ENCODE data around the gene RAB40C. TPM values are rescaled to one million over a fixed set of nuclear protein-coding genes. Genes with fewer than 3 reads are reported as not detected.

Gene RAB40C
- total and polyA plus RNA-seq, 2 experiments from 2014 or later: 30.2 to 32.7 TPM

GRCh38 chr16:674968-675883 is 85.4 kb downstream of the RAB40C start, which contains the start of gene RHBDL1:
Gene RHBDL1 (plus strand): TSS chr16:675671. CDS start chr16:675791, 120 bp downstream.
- Histone ChIP-seq H3K4me2 (peak within 1 kb of the TSS; percentile 94), H4K20me1 (ENCODE audit: insufficient read depth, poor library complexity, severe bottlenecking) (no peaks in the 10 kb centered on the region), H3K27me3 (no peaks in the 10 kb centered on the region), H2AFZ (no peak within 1 kb of the TSS), H3K4me1 (ENCODE audit: insufficient read depth) (peaks cover 20% of the 10 kb centered on the region), H3K4me3 (peak within 1 kb of the TSS; percentile 36), H3K36me3 (replicated peaks; ENCODE audit: insufficient read depth, low read depth) (no peaks in the 10 kb centered on the region), H3K79me2 (no peaks in the 10 kb centered on the region), H3K9me3 (ENCODE audit: low read depth) (no peaks in the 10 kb centered on the region), H3K27ac (no peak within 1 kb of the TSS), H3K9me2 (replicated peaks; ENCODE audit: insufficient read depth) (no peaks in the 10 kb centered on the region)
- 11% methylated on average over 37 of the region's 73 CpGs for WGBS (ENCODE audit: low lambda C conversion rate, missing lambda C conversion rate)
- TF ChIP-seq EZH2phosphoT487 (IDR thresholded peaks at IDR 0.05; ENCODE audit: low read depth, severe bottlenecking, unreplicated experiment): no peak
- TF ChIP-seq EZH2 (IDR thresholded peaks at IDR 0.05; ENCODE audit: borderline replicate concordance): no peak
- TF ChIP-seq CTCF (IDR thresholded peaks at IDR 0.05; ENCODE audit: poor library complexity): no peak
- DNase-seq (ENCODE audit: low spot score): peak; percentile 56

GRCh38 chr16:675884-676564 is 86.2 kb downstream of the RAB40C start:
- Histone ChIP-seq H3K27me3 (no peaks in the 10 kb centered on the region), H3K4me2 (peak overlapping the region; percentile 94), H3K9me3 (ENCODE audit: low read depth) (no peaks in the 10 kb centered on the region), H3K79me2 (peaks cover 4% of the 10 kb centered on the region), H3K27ac (no peak overlapping the region), H3K4me3 (no peak overlapping the region), H3K4me1 (ENCODE audit: insufficient read depth) (peaks cover 22% of the 10 kb centered on the region), H3K9me2 (replicated peaks; ENCODE audit: insufficient read depth) (no peaks in the 10 kb centered on the region), H3K36me3 (replicated peaks; ENCODE audit: insufficient read depth, low read depth) (no peaks in the 10 kb centered on the region), H2AFZ (no peak overlapping the region), H4K20me1 (ENCODE audit: insufficient read depth, poor library complexity, severe bottlenecking) (peaks cover 5% of the 10 kb centered on the region)
- WGBS (ENCODE audit: low lambda C conversion rate, missing lambda C conversion rate): 67% methylated on average over 19 of the region's 25 CpGs
- TF ChIP-seq CTCF (IDR thresholded peaks at IDR 0.05; ENCODE audit: poor library complexity) (no peak), EZH2 (IDR thresholded peaks at IDR 0.05; ENCODE audit: borderline replicate concordance) (no peak), EZH2phosphoT487 (IDR thresholded peaks at IDR 0.05; ENCODE audit: low read depth, severe bottlenecking, unreplicated experiment) (no peak)
- DNase-seq (ENCODE audit: low spot score): peak; percentile 53

GRCh38 chr16:676565-676902 is 86.7 kb downstream of the RAB40C start:
- Histone ChIP-seq H3K79me2 (peaks cover 9% of the 10 kb centered on the region), H4K20me1 (ENCODE audit: insufficient read depth, poor library complexity, severe bottlenecking) (peaks cover 11% of the 10 kb centered on the region), H3K36me3 (replicated peaks; ENCODE audit: insufficient read depth, low read depth) (no peaks in the 10 kb centered on the region), H3K27ac (no peak overlapping the region), H3K27me3 (no peaks in the 10 kb centered on the region), H3K9me3 (ENCODE audit: low read depth) (no peaks in the 10 kb centered on the region), H3K4me1 (ENCODE audit: insufficient read depth) (peaks cover 27% of the 10 kb centered on the region), H2AFZ (no peak overlapping the region), H3K4me2 (no peak overlapping the region), H3K4me3 (no peak overlapping the region), H3K9me2 (replicated peaks; ENCODE audit: insufficient read depth) (no peaks in the 10 kb centered on the region)
- 97% methylated on average over 19 of the region's 21 CpGs for WGBS (ENCODE audit: low lambda C conversion rate, missing lambda C conversion rate)
- no peak for TF ChIP-seq CTCF (IDR thresholded peaks at IDR 0.05; ENCODE audit: poor library complexity)
- TF ChIP-seq EZH2 (IDR thresholded peaks at IDR 0.05; ENCODE audit: borderline replicate concordance): no peak
- TF ChIP-seq EZH2phosphoT487 (IDR thresholded peaks at IDR 0.05; ENCODE audit: low read depth, severe bottlenecking, unreplicated experiment): no peak
- no peak for DNase-seq (ENCODE audit: low spot score)

All from hepatocyte (in vitro differentiated cells).